CD4-positive, alpha-beta T cell treated with Interferon alpha-2 for 1 hour (primary cell): ENCODE measurements around the gene METRN.

ENCODE experiments used
- DNase-seq, 2 donors: peaks; one replicate each; pipeline ENCODE4 v3.0.0-alpha.2; 2020 to 2022

METRN gene

DNA sequence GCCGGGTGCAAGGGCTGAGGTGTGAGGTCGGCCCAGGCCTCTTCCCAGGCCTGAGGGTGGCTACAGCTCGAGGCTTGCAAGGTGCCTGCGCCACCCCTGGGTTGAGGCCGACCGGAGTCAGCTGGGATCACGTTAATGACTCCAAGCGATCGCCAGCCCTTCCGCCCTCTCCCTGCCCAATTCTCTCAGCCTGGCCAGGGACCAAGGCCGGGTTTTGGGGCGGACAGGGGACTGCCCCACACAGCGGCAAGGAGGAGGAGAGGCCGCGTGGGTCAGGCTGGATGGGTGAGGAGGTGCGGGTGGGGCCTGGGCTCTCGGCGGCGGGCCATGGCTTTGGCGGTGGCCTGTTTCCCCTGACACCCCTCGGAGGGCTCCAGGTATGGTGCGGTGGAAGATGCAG, 21.6 kb upstream of the METRN start:
- no peak for DNase-seq

DNA sequence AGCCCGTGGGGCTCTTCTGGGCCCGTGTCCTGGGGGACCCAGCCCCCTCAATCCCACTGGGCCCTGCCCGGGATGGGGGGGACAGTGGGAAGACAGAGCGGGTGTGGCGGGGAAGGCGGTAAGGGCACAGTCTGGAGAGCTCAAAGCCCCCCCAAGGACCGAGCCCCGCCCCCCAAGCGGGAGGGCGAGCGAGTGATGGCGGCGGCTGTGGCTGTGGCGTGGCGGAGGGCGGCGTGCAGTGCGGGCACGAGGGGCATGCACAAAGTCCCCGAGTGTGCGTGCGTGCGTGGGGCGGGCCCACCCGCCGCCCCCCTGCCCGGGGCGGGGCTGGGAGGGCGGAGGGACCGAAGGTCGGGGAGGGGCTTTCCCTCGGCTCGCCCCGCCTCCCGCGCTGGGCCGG, 21.2 kb upstream of the METRN start:
- no peak for DNase-seq

DNA sequence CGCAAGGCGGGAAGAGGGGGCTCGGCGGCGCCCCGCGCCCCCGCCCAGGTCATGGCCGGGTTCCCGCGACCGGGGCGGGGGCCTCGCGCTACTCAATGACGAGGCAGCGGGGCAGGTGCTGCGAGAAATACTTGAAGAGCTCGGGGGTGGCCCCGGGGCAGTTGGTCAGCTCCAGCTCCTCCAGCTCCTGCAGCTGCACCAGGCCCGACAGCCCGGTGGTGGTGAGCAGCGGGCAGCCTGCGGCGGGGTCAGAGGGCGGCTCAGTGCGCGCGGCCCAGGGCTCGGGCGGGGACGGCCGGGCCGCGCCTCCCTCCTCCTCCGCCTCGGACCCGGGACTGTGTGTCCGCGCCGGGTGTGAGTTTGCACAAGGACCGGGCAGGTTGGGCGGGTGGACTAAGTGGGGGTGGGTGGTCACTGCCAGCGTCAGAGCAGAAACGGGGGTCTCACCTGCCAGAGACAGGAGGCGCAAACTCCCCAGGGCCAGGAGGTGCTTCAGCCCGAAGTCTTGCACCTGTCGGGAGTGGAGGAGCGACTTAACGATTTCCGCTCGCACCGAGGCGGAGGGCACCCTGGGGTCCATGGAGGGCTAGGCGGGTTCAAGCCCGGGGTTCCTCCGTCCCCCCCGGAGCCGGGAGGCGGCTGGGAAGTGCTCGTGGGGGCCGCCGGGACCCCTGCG, 20.6 kb upstream of the METRN start:
- no peak for DNase-seq

DNA sequence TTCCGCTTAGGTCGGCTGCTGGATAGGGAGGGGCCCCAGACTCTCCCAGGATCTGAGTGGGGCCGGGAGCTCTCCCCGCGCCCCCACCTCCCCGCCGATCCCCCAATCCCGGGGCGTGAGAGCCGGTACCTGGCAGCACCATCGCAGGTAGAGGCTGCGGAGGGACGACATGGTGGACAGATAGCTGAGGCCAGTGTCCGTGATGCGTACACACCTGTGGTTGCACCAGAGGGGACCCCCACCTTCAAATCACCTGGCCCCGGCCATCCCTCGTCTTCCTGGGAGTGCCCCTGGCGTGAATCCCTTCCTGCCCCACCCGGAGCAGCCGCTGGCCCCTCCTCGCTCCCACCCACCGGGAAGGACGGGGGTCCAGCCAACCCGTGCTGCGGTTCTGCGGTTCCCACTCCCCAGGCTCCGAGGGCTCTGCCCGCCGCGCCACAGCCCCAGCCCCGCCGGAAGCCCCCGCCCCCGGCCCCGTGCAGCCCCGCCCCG, 20.0 kb upstream of the METRN start:
- no peak for DNase-seq

DNA sequence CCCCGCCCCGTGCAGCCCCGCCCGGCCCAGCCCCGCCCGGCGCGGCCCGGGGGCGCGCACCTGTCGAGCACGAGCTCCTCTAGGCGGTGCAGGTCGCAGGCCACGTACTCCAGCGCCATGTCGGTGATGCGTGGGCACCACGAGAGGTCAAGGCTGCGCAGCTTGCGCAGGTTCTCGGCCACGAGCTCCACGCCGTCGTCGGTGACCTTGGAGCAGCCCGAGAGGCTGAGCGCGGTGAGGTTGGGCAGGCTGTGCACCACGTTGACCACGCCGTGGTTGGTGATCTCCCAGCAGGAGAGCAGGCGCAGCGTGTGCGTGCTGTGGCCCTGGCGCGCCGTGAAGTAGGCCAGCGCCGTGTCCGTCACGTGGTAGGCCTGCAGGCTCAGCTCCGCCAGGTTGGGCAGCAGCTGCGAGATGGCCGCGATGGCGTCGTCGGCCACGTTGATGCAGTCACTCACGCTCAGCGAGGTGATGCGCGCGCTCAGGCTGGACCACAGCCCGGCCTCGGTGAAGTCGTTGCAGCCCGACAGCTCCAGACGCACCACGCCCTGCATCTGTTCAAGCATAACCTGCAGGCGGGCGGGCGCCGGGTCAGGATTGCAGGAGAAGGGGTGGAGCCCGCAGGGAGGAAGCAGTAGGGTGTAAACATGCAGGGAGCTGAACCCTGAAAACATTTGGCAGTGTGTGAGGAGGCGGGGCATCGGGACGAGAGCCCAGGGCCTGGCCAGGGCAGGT, 19.4 kb upstream of the METRN start:
- peak; percentile 57 to 78 for DNase-seq

DNA sequence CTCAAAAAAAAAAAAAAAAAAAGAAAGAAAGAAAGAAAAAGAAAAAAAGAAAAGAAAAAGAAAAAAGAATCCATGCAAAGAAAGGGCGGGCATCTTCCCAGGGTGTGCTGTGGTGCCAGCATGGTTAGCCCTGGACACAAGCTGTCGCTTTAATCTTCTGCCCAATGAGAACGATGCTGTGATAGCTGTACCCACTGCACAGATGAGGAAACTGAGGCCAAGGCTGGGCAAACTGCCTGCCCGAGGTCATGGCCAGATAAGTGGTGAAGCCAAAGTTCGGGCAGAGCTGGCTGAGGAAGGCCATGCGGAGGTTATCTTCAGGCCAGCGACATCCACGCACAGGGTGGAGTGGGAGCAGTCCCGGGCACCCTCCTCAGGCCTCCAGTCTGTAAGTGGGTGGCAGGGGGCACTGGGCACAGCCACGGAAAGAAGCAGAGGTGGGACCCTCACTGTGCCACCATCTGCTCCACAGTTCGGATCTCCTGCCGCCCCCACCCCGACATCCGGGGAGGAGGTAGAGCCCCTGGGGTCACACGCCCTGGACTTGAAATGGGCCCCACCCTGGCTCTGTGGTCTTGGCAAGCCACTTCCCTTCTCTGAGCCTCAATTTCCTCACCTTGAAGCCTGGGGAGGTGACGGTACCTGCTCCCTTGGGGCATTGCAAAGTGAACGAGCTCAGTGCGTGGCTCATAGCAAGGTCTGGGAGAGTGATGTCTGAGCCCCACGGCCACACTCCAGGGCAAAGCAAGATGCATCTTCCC, 15.8 kb upstream of the METRN start:
- peak in 1 of 2 donors; percentile 37 for DNase-seq

DNA sequence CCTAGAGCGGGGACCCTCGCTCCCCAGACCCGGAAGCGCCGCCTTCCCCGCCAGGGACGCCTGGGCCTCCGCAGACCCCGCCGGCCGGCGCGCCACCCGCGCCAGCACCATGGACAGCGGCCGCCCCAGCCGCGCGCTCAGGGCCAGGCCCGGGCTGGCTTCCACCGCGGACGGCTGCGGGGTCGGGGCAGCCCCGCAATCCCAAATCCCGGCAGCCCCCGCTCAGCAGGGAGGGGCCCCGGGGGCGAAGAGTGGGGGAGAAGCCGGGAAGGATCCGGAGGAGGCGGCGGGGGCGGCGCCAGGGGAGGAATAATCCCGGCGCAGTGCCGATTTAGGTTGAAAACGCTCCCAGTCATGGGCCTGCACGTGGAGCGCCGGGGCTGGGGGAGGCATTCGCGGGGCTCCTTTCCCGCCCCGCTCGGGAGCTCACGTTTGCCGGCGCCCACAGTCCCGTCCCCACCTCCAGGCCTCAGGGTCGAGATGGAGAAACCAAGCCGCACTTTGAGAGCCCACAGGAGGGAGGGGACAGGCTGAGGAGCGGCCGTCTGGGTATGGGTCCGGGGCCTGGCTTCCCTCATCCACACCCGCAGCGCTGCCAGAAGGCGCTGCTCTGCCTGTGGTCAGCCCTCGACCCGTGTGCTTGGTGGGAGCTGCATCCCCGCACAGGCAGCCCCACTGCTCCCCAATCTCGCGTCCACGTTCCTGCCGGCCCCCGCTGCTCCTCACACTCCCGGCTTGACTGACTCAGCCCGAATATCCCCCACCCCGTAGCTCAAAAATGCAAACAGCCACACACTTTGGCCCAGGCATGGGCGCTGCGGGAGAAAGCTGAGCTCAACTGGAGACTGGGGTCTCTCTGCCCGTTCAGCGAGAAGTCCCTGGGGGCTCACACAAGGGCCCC, 14.0 kb upstream of the METRN start:
- peak in 1 of 2 donors; percentile 64 for DNase-seq

DNA sequence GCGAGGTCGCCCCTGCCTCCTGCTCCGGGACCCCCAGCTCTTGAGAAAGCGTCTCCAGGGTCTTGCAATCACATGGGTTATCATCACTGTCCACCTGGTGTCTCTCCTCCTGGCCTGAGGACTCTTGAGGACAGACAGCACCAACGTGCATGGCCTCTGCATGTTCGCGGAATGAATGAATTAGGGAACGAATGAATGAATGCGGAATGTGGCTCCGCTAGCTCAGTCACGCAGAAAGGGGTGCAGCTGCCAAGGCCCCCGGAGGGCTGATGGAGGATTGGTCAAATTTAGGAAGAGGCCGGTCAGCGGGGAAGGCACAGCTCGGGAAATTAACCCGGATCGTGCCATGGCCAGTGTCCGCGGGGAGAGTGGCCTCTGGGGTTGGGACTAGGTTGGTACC, 12.6 kb upstream of the METRN start:
- DNase-seq, result no peak

DNA sequence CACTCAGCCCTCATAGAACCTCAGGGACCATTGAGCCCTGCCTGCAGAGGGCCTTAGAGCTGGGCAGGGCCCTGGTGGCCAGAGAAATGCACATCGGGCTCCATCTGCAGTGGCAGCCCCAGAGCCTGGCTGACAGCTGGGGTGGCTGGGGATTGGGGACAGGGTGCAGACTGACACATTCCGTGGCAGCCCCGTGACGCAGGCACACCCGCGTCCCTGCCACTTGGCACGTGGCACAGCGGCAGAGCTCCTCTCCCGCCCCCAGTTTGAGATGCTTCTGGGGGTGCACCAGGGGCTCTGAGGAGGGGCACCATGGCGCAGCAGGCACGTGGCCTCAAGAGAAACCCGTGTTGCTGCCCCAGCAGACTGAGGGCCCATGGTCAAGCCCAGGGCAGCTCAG, 11.5 kb upstream of the METRN start:
- no peak for DNase-seq

DNA sequence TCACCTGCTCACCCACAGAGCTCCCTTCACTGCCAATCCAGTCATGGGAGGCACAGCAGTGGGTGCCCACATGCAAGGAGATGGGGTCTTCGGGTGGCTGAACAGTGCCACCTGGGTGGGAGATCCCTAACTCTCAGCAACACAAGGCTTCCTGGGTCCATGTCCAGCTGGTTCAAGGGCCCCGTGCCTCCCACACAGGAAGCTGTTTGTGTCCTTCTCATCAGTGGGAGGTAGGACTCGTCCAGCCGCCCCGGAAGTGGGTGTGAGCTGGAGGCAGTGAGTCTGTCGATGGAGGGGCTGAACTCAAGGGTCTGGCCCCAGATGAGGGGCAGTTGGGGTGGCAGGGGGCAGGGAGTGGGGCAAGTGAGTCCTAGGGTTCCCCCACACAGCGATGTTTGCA, 10.9 kb upstream of the METRN start:
- DNase-seq, result no peak

DNA sequence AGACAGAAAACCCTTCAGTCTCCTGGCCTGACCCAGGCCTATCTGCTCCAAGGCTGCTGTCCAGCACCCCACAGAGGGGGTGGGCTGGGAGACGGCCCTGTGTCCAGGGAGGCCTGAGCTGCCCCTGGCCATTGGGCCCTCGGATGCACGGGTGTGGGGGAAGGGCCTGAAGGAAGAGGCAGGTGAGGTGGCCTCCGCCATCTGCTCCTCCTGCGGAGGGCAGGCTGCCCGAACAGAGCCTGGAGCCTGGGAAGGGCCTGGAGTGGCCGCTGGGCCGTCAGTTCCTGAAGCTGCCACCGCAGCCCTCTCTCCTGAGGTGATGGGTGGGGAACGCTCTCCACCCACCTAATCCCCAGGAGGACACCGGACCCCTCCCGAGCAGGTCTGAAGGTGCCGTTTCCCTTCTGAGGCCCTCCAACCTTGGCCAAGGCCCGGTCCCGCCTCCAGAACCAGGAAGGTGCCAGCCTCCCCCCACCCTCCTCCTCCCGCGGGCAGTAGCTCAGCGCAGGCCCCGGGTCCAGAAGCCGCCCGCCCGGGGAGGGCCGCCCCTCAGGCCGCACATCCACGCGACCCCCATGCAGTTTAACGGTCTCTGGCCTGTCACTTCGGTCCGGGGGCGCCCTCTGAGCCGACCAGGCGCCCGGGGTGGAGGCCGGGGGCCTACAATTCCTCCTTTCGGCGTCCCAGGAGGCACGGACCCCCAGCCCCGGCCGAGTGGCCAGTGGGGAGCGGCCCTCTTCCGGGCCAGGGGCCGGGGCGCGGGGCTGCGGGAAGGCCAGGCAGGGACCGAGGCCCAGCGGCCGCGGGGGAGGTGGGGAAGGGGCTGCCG, 10.2 kb upstream of the METRN start:
- no peak for DNase-seq

DNA sequence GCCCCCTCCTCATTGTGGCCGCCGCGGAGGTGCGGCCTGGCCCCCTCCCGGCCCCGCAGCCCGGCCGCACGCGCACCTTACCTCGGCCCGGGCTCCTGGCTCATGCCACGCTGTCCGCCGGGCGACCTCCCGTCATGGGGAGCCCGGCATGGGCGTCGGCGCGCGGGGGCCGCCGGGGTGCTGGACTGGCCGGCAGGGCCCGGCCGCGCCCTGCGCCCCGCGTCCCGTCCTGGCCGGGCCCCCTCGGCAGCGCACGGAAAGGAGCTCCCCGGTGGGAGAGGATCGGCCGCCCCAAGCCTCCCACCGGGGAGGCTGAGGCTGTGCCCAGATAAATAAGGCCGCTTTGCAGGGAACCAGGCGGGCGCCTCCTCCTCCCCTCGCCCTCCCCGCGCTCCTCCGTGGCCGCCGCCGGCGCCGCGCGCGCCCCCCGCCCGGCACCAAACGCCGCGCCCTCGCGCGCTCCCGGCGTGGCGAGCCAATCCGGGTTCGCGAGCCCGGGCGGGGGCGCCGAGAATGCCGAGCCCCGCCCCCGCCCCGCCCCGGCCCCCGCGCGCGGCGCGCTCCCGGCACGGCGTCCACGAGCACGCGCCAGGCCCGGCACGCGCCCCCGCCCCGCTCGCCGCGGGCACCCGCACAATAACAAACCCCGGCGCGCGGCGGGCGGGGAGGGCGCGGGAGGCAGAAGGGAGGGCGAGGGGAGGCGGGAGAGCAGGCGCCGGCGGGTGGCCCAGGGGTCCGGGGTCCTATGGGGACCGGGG, 9.3 kb upstream of the METRN start, which contains the start of gene FBXL16:
FBXL16 (minus strand) TSS at position 371 of the 758 bp plus-strand sequence. CDS start 8,396 bp downstream, outside the sequence.
- no peak for DNase-seq

DNA sequence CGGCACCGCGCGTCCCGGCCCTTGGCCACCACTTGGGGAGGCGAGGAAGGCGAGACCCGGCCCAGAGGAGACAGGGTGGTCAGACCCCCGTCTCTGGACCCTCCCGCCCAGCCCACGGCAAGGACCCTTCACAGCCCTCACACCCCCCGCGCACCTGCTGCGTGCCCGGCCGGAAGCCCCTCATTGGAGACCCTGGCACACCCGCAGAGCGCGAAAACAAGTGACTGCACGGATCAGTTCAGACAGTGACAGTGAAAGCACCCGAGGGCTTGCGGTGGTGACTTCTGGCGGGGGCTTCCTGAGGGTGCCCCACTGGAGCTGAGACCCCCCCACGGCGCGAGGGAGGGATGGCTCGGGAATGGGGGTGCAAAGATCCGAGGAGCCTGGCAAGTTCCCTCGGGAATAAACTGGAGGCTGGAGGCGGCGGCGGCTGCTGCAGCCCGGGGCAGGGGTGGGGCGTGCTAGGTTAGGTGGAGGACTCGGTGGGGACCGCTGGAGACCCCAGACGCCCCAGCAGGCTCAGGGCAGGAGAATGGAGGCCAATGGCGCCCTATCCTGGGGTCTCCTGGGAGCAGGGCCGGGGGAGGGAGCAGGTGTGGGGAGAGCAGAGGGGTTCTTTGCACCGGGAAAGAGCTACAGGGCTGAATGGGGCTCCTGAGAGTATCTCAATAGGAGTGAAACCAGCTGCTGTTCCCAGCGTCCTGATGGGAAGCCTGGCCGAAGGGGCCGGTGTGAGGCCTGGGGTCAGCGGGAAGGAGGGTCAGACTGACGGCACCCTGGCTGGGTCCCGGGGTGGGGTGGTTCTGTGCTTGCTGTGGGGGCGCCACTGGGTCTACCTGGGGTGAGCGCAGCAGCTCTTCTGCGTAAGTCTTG, 8.5 kb upstream of the METRN start:
- no peak for DNase-seq

DNA sequence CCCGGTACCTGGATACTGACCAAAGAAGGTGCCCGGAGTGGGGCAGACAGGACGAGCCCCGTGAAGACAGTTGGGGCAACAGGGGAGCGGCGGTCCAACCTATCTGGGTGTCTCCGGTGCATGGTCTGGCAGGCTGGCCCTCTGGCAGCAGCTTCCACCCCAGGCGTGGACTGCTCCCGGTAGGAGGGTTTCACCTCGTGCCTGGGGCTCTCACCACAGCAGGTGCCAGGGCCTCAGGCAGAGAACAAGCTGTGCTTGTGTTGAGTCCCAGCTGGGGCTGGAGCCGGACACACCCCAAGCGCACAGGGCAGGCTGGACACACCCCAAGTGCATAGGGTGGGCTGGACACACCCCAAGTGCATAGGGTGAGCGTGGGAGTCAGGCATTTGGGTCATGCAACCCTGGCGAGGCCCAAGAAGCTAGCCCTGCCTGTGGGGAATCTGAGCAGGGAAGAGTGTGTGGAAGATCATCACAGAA, 7.8 kb upstream of the METRN start:
- DNase-seq, result no peak

DNA sequence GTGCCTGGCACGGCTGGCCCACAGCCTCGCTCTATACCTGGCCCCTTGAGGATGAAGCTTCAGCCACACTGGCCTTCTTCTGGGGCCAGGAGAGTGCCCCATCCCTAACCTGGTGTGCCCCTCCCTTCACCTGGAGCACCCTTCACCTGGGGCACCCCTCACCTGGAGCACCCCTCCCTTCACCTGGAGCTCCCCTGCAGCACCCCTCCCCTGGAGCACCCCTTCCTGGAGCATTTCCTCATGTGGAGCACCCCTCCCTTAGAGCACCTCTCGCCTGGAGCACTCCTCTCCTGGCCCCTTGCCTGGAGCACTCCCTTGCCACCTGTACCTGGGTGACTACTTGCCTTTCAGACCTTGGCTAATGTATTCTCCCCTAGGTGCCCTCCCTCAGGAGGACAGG, 6.9 kb upstream of the METRN start:
- DNase-seq, result no peak

DNA sequence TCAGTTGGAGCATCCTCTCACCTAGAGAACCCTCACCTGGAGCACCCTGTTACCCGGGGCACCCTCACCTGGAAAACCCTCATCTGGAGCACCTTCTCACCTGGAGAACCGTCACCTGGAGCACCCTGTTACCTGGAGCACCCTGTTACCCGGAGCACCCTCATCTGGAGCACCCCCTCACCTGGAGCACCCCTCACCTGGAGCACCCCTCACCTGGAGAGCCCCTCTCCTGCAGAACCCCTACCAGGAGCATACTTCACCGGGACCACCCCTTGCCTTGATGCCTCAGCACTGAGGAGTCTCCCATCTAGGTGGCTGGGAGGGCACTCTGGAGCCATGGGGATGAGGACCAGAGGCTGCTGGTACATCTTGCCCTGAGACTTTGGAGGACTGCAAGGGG, 6.0 kb upstream of the METRN start:
- no peak for DNase-seq

DNA sequence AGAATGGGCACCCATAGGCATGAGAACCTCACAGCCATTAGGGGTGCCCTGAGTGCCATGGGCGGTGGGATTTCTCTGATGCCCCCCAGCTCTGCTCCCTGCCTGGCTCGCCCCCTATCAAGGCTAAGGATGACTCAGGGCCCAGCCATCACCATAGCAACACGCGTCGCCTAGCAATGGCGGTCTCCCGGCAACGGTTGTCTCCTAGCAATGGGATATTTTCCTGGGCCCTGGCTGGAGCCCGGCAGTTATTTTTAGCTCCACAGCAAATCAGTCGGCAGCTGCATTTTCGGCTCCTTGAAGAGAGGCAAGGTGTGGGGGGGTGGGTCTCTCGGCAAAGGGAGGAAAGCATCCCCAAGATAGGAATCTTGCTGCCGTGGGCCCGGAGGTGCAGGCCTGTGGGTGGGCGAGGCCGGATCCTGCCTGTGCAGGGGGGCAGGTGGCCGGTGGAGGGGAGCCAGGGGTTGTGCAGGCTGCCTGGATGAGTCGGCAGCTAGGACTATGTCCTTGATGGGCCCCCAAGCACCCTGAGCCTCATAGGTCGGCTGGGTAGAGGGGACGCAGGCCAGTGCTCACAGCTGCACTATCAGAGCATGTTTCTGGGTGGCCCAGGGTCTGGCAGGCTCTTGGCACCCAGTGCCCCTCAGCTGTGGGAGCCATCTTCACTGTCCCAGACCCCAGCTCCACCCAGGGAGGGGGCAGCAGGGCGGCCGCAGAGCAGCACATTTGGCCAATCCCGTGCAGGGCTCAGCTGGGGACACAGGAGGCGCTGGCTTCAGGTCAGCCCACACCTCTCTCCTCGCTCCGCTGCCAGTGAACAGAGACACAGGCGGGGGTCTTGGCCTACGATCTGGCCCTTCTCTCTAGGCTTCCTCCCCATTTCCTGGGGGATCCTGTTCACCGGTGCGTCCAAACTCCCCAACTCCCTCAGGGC, 5.1 kb upstream of the METRN start:
- no peak for DNase-seq

DNA sequence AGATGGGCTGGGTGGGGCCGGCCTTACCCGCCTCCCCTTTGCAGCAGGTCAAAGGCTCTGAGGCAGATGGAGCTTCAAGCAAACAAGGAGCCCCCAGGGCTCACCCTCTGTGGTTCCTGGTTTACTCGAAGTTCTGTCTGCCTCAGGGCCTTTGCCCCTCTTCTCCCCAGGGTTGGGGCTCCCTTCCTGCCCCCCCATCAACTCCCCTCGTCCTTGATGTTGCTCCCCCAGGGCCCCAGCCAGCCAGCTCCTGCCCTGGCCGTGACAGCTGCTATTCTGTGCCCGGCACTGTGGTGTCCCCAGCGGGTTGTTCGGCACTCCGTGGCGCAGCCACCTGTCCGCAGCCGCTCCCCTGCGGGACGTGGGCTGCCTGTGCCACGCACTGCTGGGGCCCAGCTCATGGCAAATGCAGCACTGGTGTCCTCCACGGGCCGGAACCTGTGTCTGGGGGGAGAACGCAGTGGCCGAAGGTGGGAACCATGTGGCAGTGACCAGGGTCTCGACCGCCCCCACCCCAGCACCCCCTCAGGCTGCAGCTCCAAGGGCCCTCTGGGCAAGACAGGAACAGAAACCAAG, 4.3 kb upstream of the METRN start:
- DNase-seq, result no peak
